Inferior parietal cortex (tissue), 1 donor: Measurements from ENCODE around the gene EBF4.

ENCODE experiments used
- DNase-seq: peaks from one replicate; pipeline ENCODE4 v3.0.0-alpha.2; 2016; ENCODE audit errors: extremely low spot score

Gene EBF4

GRCh38 chr20:2700913-2701620, 8.5 kb downstream of the EBF4 start:
- DNase-seq, result no peak

- no peak for DNase-seq
Observed at GRCh38 chr20:2701671-2702081, 9.1 kb downstream of the EBF4 start.

- no peak for DNase-seq
Observed at GRCh38 chr20:2703716-2704475, 11.3 kb downstream of the EBF4 start.

DNA sequence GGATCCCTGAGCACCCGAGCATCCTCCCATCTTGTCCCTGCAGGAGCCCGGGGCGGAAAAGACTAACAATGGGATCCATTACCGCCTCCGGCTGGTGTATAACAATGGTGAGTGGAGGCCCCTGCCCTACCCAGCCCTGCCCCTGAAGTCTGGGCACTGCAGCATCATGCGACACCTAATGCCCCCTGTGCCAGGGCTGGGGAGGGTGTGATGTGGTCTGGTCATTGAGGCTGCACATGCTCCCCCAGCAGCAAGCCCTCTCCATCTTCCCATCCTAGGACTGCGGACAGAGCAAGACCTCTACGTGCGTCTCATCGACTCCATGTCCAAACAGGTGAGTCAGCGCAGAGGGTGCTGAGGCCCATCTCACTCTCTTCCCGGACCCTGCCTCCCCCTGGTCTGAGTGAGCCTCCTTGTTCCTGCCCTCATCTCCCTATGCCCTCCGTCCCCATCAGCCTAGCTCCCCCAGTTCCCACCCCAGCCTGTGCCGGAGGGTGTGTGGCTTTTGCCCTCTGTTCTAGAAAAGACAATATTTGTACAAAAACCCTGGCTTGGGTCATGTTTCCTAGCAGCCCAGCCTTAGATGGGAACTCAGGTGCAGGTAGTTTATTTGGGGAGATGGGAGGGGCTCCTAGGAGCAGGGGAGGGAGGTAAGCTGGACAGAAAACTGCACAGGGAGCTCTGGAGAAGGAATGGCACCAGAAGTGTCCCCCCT, 13.5 kb downstream of the EBF4 start:
- DNase-seq, result no peak

DNA sequence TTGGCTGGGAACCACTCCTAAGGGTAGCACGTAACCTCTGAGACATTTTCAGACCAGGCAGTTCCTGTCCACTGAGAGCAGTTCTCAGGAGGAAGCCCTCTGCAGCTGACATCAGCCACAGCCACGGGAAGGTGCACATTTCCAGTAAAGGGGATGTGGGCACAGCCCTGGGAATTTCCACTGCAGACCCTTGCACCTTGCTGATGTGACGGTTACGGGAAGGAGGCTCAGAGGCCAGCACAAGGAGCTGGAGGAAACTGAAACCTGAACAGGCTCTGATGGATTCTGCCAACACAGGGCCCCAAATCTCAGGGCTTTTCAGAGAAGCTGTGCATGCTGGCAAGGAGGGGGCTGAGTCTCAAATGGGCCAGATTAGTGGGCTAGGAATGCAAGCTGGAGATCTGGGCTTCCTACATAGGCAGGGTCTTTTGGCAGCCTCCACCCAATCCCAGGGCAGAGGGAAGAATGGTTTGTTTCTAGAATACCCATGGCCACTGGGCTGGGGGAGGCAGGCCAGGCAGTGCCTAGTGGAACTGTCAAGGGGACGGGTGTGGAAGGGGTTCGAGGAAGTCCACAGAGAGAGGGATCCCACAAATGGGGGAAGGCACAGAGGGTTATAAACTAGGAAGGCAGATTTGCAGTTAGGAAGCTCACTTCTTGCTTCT, 14.2 kb downstream of the EBF4 start:
- no peak for DNase-seq

DNA sequence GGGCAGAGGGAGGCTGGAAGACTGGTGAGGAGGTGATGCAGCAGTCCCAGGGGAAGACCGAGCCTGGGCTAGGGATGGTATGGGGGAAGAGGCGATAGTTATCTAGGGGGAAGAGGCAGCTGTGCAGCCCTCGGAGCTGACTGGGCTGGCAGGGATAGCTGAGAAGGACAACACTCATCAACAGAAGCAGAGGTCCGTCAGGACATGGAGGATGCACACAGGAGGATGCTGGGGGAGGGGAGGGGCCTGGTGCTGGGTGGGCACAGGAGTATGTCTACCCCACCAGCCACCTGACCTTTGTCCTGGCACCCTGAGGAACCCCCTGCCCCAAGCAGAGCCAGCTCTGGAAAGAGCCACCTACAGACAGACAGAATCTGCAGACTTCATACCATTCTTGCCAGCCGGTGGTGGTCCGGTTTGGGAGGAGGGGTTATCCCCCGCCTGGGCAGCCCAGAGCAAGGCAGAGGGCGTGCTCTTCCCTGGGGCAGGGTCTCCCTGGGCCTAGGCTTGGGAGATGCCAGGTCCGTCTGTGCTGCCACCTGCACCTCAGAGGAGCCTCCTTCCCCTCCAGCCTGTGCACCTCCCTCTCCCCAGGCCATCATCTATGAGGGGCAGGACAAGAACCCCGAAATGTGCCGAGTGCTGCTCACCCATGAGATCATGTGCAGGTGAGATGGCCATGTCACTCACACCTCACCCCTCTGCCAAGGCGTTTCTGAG, 14.9 kb downstream of the EBF4 start:
- DNase-seq, result no peak

- no peak for DNase-seq
Observed at GRCh38 chr20:2708073-2708415, 15.5 kb downstream of the EBF4 start.

DNA sequence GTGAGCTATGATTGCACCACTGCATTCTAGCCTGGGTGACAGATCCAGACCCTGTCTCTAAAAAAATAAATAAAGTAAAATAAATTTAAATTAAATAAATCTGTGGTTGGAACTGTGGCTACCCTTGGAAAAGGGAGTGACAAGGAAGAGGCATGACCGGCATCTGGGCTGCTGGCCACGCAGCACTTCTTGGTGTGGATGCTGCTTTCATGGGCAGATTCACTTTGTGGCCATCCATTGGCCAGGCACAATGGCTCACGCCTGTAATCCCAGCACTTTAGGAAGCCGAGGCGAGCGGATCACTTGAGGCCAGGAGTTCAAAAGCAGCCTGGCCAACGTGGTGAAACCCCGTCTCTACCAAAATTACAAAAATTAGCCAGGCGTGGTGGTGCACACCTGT, 16.1 kb downstream of the EBF4 start:
- no peak for DNase-seq

DNA sequence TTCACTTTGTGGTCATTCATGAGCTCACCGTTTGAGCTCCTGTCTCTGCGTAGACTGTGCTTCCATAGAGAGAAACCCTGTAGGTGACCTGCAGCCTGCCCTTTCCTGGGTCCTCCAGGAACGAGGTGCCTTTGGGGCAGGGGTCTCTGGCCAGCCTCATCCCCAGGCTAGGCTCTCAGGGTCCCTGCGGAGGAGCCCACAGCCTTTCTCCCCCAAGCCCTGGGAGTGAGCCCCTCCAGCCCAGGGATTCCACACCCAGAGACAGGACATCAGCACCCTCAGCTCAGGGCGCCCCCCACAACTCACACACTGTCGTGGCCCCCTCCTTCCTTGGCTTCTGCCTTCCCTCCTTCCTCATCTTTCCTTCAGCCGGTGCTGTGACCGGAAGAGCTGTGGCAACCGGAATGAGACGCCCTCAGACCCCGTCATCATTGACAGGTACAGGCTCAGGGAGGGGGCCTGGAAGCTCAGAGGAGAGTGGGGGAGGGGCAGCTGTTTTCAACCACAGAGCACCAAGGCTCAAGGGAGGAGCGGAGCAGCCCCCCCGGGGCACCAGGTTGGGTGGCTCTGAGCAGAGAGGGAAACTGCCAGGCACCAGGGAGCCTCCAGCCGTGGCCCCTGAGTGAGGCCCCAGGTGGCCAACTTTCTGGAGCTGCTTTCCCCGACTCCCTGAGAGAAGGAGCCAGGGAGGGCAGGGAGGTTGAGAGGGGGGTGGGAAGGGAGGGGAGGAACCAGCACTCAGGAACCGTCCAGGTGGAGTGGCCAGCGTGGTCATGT, 16.8 kb downstream of the EBF4 start:
- no peak for DNase-seq

GRCh38 chr20:2713285-2713684, 20.7 kb downstream of the EBF4 start:
- DNase-seq, result no peak

DNA sequence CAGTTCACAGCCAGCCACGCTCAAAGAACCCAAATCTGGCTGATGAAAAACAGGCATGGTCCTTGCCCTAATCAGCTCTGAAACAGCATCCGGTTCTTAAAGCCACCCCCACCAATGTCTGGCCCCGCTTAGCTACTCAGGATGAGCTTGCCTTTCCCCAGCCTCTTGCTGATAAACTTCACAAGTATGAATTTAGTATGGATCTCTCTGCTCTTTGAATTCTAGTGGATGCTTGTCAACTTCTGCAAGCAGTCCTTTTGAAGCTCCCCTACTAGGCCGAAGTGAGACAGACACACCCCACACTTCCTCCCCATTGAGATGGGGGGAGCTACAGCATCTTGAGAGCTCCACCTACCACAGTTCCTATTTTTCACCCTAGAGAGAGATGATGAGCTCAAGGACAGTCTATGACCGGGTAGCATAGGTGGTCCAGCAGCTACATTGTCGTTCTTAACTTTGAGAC, 36.7 kb downstream of the EBF4 start:
- DNase-seq, result no peak

- no peak for DNase-seq
Observed at GRCh38 chr20:2729791-2730190, 37.2 kb downstream of the EBF4 start.

GRCh38 chr20:2734899-2735298, 42.3 kb downstream of the EBF4 start:
- DNase-seq, result no peak

DNA sequence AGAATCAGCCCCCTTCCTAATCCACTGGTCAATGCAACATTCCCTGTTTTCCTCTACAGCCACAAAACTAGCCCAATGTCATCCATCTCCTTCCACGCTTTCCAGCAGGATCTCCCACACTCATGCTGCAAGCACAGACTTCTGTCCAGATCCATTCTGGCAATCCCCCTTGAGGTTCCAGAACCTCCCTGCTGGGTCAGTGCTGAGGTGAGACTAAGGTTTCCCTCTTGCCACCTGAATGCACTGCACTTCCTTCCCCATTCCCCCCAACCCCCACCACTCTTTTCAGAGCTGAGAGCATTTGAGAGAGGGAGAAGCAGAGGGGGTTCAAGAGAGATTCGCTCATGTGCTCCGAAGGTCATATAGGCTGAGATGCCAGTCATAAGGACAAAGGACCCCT, 43.9 kb downstream of the EBF4 start:
- DNase-seq, result no peak

GRCh38 chr20:2738331-2739041, 45.9 kb downstream of the EBF4 start:
- DNase-seq, result no peak

GRCh38 chr20:2739042-2739398, 46.4 kb downstream of the EBF4 start:
- no peak for DNase-seq

DNA sequence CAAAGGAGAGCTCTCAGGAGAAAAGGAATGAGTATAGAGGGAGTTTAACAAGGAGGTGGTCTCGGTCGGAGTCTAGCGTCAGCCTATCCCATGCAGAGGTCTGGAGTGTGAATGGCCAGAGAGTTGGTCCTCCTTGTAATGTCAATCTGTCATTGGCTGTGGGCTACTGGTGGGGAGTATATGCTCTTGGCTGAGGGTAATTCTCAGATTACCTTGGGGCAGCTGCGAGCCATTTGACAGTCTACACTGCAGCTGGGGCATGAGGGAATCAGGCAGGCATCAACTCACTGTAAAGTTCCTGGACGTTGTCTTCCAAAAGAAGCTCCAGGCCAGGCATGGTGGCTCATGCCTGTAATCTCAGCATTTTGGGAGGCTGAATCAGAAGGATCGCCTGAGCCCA, 48.1 kb downstream of the EBF4 start:
- no peak for DNase-seq

DNA sequence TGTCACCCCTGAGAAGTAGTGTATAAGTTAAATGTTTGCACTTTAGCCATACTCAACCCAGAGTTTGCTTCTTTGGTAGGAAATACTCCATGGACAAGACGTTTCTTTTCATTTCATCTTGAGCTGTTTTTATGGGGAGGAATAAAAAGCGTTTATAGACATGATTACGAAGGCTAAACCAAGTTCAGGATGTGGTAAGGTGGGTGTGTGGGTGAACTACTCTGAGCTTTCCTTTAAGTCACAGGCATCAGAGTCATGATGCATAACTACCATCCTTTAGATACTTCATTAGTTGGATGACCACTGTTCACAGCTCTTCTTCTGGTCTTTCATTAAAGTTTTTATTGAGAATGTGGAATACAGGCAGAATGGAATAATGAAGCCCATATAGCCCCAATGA, 48.9 kb downstream of the EBF4 start:
- DNase-seq, result no peak

DNA sequence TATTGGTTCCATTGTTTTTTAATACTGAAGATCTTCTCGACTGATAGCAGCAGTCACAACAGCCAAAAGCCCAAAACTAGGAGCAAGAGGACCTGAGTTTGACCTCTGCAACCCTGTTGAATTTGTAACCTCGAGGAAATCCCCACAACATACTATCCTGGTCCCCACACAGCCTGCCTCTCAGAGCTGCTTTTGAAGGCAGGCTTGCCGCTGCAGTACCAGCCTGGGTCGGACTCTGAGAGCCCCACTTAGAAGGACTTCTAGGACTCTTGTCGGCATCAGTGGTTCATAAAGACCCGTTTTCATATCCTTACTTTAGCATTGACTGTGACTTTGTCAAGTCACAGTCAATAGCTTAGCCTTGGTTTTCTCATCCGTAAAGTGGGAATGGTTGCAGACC, 49.3 kb downstream of the EBF4 start:
- DNase-seq, result no peak

- DNase-seq, result no peak
Observed at GRCh38 chr20:2742431-2742830, 49.9 kb downstream of the EBF4 start.
